AG09309 (cell line): ENCODE measurements around the gene ADAM19.

Experiments used
- DNase-seq: peaks from one replicate; pipeline ENCODE4 v3.0.0-alpha.2; 2010; ENCODE audit warnings: low read depth
- H3K4me3 ChIP-seq: 2 replicates; pipeline ENCODE4 v1.5.1; 2011; ENCODE audit warnings: mild to moderate bottlenecking, low read depth, low read length, moderate library complexity; ENCODE audit not compliant: control insufficient read depth
- TF ChIP-seq, protein P1 (sequence below): IDR thresholded peaks from 2 replicates; pipeline ENCODE4 v1.5.1; 2011; ENCODE audit warnings: mild to moderate bottlenecking, low read depth, low read length, inconsistent platforms; ENCODE audit not compliant: insufficient read depth, control insufficient read depth; ENCODE audit errors: missing control alignments

The ADAM19 gene

DNA sequence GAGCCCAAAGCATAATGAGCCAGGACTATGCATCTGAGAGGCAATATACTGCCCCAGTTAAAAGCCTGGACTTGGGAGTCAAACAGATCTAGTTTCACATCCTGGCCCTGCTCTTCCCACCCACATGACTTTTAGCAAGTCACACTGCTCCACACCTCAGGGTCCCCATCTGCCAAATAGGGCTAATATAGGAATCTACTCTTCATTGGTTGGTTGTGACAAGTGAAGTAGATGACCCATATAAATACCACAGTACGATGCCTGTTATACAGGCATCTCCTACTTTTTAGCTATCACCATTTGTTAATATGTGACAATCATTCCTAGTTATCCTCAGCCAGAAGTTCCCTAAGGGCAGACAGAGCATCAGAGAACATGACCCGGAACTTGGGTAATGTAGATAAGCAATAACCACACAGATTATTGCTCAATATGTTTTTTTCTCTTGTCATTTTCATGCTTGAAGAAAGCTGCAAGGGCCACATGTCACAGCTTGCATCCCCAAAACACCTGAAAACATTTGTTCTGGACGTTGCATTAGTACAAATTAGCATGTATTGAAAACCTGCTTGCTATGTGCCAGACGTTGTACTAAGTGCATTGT, 20.4 kb downstream of the ADAM19 start:
- no peak overlapping the region for H3K4me3 ChIP-seq
- TF ChIP-seq, protein P1, sequence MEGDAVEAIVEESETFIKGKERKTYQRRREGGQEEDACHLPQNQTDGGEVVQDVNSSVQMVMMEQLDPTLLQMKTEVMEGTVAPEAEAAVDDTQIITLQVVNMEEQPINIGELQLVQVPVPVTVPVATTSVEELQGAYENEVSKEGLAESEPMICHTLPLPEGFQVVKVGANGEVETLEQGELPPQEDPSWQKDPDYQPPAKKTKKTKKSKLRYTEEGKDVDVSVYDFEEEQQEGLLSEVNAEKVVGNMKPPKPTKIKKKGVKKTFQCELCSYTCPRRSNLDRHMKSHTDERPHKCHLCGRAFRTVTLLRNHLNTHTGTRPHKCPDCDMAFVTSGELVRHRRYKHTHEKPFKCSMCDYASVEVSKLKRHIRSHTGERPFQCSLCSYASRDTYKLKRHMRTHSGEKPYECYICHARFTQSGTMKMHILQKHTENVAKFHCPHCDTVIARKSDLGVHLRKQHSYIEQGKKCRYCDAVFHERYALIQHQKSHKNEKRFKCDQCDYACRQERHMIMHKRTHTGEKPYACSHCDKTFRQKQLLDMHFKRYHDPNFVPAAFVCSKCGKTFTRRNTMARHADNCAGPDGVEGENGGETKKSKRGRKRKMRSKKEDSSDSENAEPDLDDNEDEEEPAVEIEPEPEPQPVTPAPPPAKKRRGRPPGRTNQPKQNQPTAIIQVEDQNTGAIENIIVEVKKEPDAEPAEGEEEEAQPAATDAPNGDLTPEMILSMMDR = no peak
- DNase-seq = no peak

DNA sequence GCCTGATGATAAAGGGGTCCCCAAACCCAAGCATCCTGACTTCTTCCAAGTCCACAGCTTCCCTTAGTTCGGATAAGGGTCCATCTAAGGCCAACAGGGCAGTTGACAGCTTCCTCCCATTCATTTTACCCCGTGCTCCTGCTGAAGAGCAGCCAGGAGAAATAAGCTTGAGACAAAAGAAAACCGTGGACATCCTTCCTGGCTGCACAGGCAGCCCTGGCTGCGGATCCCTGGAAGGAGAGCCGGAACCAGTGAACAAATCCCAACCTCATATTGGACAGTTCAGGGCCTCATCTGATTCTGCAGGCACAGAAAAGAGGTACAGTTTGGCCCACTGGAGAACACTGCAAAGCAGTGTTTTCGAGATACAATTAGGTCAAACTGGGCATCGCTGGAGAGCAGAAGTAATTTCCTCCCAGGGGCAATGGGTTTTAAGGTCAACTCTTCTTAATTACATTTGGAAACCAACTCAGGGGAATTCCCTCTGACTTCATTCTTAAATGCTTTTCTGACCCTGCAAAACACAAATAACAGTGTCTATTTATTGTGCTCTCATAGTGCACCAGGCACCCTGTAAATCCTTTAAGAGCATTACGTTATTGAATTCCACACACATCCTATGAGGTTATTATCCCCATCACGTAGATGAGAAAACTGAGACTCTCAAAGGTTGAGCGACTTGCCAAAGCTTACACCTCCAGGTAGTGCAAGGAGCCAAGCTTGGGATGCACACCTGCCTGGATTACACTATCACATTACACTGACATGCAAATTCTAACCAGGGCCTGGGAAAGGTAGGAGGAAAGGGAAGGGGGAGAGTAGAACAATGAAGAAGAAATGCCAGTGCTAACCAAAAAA, 21.2 kb downstream of the ADAM19 start:
- DNase-seq = no peak

DNA sequence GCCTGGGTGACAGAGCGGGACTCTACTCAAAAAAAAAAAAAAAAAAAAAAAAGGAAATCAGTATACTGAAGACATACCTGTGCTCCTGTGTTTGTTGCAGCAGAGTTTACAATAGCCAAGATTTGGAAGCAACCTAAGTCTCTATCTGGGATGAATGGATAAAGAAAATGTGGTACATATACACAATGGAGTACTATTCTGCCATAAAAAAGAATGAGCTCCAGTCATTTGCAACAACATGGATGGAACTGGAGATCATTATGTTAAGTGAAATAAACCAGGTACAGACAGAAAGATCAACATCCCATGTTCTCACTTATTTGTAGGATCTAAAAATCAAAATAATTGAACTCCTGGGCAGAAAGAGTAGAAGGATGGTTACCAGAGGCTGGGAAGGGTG, 22.9 kb downstream of the ADAM19 start:
- DNase-seq = no peak
- H3K4me3 ChIP-seq = no peak overlapping the region
- TF ChIP-seq, protein P1 = no peak

More for the DNA sequence above, 21.2 kb downstream of the ADAM19 start:
- H3K4me3 ChIP-seq = no peak overlapping the region
- TF ChIP-seq, protein P1 = no peak

DNA sequence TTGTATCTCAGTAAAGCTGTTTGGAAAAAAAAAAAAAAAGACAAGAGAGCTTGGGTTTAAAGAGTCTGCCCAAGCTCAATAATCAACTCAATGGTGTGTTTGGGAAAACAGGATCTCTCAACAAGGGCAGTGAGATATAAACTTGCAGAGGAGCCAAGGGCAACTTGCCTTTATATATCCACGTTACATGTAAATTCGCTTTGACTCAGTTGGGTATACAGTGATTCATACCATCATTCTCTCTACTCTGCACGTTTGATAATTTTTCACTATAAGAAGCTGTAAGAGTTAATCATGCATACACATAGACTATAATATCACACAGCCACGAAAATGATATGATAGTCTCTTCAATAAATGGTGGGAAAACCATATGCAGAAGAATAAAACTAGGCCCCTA, 24.9 kb downstream of the ADAM19 start:
- TF ChIP-seq, protein P1 = no peak
- no peak for DNase-seq
- no peak overlapping the region for H3K4me3 ChIP-seq

DNA sequence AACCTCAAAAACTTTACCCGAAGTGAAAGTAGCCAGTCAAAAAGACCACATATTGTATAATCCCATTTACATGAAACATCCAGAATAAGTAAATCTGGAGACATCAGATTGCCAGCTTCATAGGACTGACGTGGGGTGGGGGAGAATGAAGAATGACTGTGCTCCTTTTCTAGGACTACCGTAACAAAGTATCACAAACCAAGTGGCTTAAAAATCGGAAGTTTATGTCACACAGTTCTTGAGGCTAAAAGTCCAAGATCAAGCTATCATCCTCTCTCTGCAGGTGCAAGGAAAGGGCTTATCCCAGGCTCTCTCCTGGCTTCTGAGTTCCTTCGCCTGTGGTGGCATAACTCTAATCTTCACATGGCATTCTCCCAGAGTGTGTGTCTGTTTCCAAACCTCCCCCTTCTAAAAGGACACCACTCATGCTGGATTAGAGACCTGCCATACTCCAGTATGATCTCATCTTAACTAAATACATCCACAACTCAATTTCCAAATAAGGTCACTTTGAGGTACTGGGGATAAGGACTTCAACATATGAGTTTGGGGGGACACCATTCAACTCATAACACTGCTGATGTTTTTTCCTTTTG, 25.5 kb downstream of the ADAM19 start:
- TF ChIP-seq, protein P1 = no peak
- no peak for DNase-seq
- H3K4me3 ChIP-seq = no peak overlapping the region

DNA sequence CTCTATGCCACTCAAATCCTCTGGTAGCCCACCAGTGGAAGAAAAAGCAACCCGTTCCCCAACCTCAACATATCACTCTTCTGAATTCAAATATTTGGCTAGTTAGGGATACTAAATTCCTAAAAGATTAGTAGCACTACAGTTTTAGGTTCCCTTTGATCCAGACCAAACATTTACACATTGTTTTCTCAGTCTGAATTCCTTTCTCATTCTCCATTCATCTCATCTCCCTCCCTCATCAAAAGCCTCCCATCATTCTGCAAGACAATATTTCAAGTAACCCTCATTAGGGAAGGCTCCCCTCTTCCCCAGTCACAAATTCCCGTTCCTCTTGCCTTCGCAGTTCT, 26.3 kb downstream of the ADAM19 start:
- H3K4me3 ChIP-seq = no peak overlapping the region; the same call in 1 of the 2 replicates
- TF ChIP-seq, protein P1 = no peak
- DNase-seq = no peak
